IPS DF 4.7 (cell line): ENCODE data around the gene RNF26.
"Not testable (repeated sequence)": the region's sequence is repeated elsewhere in the genome, so short reads cannot be mapped to it uniquely, and the experiment has no call there.

Experiments
- DNase-seq: peaks from one replicate; pipeline ENCODE4 v3.0.0-alpha.2; 2013; ENCODE audit warnings: low spot score; ENCODE audit errors: extremely low read depth

The RNF26 gene

DNA sequence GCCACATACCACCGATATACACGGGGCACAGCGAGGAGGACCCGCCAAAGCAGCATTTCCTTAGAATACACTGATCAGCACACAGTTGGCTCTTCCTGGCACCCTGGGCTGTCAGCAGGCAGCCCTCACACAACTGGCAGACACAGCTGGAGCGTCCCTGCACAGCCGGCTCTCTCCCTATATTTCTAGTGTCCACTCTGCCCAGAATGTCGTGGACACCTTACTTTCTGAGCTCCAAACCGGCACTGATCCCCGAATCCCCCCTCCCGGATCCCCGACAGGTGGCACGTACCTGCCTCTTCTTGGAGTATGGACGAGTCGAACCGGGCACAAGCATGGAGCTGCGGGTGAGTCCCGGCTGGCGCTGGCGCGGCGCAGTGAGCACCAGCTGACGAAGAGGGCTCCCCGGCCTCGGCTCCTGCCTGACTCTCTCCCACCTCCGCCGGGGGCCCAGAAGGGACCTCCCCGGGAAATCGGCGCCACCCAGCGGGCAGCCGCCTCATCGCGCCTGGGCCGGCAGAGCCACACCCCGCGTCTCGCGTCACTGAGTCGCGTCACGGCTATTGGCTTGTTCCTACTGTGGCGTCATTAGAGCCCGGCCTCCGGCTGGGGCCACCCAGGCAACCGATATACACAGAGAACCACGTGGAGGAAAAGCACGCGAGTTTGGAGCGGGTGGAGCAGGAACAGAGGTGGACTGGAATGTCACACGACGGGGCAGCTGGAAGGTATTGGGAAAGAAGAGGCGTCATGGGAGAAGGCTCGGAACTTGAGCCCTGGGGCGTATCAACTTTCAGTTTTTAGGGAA, 47.1 kb downstream of the RNF26 start, which contains the start of gene USP2:
Gene USP2 (minus strand): TSS at position 510 of the 808 bp plus-strand sequence. CDS start 8,210 bp downstream, outside the sequence.
- DNase-seq: peak; percentile 78

DNA sequence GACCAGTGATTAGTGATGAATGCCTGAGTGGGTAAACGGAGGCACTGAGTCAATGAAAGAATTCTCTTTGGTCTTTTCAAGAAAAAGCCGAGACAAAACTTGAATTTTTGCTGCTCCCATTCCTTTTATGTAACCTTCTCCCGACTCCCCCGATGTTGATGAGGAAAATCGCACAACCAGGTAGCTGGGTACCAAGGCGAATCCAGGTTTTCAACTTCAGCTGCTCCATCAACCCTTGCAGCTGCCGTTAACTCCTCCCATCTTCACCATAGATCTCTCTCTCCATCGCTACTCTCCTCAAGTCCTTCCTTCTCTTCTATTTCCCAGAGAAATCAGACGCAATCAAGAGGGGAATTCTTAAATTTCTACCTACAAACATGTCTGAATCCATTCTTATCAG, 47.8 kb downstream of the RNF26 start:
- no peak for DNase-seq

DNA sequence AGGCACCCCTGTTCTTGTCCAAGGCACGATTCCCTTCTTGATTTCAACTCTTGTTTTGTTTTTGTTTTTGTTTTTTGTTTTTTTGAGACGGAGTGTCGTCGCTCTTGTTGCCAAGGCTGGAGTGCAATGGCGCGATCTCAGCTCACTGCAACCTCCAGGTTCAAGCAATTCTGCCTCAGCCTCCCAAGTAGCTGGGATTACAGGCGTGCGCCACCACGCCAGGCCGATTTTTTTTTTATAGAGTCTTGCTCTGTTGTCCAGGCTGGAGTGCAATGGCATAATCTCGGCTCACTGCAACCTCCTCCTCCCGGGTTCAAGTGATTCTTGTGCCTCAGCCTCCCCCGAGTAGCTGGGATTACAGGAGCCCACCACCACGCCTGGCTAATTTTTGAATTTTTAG, 48.2 kb downstream of the RNF26 start:
- DNase-seq: not testable (repeated sequence)

DNA sequence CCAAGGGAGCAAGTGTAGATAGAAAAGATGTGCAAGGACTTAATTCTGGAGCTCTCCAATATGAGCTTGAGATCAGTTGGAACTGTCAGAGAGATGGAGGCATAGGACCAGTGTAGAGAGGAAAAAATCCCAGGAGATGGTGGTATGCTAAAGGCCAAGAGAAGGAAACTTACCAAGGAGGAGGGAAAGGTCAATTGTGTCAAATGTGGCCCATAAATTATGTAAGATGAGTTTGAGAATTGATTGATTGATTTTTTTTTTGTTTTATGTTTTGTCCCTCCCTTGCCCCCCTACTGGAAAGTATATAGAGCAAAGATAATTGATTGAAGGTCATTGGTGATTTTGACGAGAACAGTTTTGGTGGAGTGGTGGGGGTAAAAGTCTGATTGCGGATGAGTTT, 50.0 kb downstream of the RNF26 start:
- no peak for DNase-seq
